ENCODE measurements around the gene RABGGTA. TPM values are rescaled to one million over a fixed set of nuclear protein-coding genes. Genes with fewer than 3 reads are reported as not detected.
"Not testable (repeated sequence)": the region's sequence is repeated elsewhere in the genome, so short reads cannot be mapped to it uniquely, and the experiment has no call there.

The RABGGTA gene
- polyA plus RNA-seq, 1 donor, result 15.0 TPM

DNA sequence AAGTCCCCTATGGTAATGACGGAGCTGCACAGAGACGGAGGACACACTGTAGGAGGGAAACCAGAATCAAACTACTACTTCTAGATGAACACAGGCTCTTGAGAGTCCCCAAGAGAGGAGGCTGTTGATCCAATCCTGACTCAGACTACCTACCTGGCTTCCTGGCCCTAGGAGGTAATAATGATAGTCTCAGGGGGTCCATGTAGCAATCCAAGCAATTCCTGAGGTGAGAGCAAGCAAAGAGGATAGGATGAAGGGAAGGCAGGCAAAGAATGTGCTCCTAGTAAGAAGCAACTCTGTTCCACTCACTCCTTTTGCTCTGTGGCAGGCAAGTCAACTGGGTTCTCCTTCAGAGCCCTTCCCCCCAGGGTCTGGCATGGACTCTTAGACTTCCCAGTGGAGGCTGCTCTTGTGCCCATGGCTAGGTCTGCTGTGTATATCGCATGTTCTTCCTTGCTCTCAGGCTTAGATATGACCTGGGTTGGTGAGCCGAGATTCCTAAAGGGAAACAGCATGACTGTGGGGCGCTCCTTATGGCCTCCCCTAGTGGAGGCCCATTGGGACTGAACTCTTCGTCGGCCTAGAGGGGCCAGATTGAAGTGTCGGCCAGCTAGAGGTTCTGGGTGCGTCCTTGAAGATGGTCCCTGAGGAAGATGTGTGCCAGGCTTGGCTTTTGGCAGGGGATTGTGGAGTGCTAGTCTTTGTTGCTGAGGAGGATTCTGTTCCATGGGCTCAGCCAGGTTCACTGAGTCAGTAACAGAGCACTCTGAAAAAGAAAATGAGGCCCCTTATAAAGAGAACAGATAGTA lies 31.1 kb downstream of the RABGGTA start:
- DNase-seq, result no peak

DNA sequence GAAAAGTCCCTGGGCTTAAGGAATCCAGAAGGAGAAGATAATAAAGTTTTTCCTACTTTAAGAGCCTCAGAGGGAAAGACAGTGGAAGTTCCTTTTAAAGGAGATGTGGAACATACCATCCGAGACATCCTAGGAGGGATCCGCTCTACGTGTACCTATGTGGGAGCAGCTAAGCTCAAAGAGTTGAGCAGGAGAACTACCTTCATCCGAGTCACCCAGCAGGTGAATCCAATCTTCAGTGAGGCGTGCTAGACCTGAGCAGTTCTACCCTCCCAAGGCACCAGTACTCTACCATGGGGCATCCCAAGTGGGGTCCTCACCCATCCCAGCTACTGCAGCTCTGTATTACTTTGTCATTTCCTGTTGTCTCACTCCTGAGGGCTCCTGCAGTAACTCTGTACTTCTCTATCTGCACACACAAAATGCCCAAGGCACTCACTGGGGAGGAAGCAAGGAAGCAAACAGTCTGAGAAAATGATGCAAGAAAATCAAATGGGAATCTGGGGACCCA lies 32.8 kb downstream of the RABGGTA start:
- no peak for DNase-seq

GRCh38 chr14:24238123-24238522 lies 33.3 kb downstream of the RABGGTA start:
- no peak for DNase-seq

DNA sequence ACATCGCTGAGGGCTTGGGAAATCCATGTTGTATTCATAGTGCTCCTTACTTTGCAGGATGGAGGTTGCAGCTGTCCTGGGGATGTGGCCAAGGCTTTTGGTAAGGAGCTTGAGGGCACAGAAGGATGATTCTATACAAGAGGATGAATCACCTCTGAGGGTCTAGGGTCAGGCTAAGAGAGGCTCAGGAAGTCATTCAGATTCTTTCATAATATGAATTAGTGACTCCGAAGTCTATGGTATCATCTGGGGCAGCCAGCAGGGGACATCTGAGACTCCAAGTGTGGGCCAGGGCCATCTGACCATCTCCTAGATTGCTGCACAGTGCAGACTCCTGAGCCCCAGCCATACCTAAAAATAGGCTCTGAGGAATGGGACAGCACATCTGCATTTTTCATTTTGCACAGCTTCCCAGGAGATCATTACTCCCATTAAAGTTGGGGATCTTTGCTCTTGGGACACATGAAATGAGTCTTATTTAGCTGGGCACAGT lies 33.9 kb downstream of the RABGGTA start:
- no peak for DNase-seq

DNA sequence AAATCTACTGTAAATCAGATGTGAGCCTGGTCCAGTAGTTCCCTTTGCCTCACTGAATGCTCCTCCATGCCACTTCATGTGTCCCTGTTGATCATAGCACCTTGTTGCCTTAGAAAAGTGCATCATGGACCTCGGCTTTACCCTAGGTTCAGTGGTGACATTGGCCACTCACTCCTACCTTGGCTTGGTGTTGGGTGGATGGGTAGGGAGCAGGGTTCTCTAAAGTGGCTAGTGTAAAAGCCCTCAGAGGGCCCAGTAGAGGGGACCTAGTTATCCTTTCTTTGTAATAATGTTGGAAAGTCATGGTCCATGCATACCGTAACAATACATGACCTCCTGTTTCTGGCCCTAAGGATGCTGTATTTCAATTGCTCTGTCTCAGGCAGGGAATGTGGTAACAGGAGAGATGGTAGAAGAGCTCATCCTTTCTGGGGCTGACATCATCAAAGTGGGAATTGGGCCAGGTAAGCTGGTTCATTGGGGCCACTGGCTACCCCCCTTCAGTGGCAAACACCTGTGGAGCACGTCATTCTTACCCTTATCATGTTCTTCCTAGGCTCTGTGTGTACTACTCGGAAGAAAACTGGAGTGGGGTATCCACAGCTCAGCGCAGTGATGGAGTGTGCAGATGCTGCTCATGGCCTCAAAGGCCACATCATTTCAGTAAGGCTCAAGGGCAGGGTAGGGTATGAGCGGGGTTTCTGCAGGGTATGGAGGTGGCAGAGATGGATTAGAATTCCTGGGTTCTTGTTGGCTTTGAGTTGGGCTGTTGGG lies 34.5 kb downstream of the RABGGTA start:
- no peak for DNase-seq

GRCh38 chr14:24235804-24236688 lies 35.4 kb downstream of the RABGGTA start:
- DNase-seq, result no peak

DNA sequence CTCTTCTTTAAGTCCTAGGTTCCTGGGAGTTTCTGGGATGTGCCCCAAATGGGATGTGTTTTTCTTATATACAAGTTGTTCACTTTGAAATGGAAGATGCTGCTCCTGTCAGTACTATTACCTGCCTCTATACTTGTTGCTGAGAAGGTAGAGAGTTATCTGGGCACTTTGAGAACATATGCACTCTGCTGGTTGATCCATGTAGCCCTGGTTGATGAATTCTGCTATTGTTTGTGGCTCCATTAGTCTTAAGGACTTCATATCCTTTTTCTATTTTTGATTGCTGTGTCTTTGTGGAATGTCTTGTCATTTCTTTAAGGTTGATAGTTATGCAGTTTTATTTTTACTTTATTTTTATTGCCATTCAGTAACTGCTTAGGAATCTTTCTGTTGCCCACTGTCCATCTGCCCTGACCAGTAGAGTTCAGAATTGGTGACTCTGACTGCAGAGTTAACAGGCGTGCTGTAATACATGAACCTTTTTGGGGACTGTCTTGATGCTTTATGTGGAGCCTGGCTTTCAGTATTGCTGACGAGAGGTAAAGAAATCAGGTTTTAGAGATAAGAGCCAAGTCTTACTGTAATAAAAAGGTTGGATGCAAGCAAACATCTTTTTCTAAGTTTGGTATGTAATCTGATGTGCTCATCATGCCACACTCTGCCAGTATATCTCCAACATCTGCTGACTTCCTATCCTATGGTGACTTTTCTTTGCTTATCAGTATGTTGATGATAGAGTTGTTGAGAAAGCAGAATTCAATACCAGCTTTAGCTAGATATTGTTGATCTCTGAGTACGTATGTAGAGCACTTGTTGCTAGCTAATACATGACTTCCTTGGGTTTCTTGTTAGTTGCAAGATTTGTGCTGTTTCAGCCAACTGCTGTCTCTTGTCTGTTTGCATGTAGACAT lies 37.0 kb downstream of the RABGGTA start:
- DNase-seq, result no peak

GRCh38 chr14:24233538-24233866 lies 37.9 kb downstream of the RABGGTA start:
- DNase-seq, result no peak

DNA sequence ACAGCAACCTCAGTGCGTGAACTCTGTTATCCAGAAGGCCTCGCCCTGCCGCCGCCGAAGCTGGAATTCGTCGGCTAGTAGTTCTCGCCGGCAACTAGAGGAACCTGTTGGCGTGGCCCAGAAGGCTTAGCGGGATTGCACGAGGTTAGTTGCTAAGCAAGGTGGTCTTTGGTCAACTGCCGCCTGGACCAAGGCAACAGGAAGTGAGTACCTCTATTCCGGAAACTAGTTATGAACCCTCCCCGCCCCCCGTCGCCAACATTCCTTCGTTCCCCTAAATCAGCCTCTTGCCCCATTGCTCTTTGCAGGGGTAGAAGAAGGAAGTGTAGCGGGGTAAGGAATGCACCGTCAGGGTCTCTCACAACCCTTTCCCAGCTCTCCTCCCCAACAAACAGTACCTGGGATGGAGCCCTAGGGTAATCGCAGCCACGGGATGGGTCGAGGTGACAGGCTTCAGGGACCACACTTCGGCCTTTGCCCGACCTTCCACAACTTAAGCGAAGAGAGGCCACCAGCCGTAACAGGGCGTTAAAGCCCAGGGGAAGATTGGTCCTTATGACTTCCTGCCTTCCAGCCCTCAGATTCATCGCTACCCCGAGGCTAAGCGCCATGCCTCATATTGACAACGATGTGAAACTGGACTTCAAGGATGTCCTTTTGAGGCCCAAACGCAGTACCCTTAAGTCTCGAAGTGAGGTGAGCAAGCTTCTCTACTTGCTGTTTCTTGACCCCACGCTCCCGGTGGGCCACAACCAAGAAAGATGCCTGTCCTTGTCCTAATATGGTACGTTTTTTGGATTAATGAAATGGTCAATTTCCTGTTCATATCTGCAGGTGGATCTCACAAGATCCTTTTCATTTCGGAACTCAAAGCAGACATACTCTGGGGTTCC lies 38.5 kb downstream of the RABGGTA start, which contains the start of gene GMPR2:
GMPR2 (plus strand) TSS at position 285 of the 893 bp plus-strand sequence; CDS start at position 610, 325 bp downstream.
- DNase-seq, result no peak

DNA sequence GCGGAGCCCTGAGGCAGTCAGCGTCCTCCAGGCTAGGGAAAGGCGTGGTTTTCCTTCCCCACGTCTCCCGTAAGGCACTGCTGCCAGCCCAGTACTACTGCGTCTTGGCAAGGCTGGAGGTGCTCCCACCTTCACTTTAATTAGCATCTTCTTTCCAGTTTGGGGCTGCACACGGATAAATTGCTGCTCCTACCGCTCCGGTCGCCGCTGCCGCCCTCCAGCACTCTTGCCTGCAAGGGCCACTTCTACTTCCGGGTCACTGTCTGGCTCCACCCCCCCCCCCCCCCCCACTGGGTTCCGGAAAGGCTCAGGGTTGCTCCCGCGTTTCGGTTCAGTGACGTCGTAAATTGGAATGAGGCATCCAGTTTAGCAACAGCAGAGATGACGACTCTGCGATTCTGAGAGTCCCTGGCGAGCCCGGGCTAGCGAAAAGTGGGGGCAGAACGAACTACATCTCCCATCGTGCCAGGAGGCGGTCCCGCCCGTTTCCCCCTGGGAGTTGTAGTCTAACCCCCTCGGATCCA lies 39.2 kb downstream of the RABGGTA start, which contains the start of gene NEDD8:
NEDD8 (minus strand) TSS at position 247 of the 524 bp plus-strand sequence; CDS start at position 147, 100 bp downstream.
- DNase-seq, result peak; percentile 91

- no peak for DNase-seq
Measured at GRCh38 chr14:24231263-24232120, 39.9 kb downstream of the RABGGTA start.

DNA sequence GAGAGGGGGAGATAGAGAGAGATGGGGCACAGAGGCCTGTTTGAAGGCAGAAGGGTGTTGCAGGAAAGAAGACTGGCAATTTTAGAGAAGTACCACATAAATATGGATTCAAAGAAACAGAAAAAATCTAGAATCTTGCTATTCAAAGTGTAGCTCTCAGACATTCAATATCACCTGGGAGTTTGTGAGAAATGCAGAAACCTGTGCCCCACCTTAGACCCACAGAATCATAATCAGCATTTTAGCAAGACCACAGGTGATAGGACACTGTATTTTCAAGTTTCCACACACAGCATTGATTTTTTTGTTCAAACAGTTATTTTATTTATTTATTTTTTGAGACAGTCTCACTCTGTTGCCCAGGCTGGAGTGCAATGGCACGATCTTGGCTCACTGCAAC lies 42.5 kb downstream of the RABGGTA start:
- no peak for DNase-seq

DNA sequence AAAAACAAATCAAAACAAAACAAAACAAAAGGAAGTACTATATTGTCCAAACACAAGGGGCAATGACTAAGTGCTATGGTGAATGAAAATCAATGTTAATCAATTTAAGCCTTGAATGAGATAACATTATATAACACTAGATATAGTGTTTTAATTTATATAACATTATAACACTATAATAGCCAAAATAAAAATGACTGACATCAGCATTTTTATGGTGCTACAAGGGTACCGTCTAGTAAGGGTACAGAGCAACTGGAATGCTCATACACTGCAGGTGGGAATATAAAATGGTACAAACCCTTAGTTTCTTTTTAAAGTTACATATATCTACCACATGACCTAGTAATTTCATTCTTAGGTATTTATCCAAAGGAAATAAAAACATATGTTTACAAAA lies 44.9 kb downstream of the RABGGTA start:
- no peak for DNase-seq

GRCh38 chr14:24224618-24225071 lies 46.8 kb downstream of the RABGGTA start:
- no peak for DNase-seq

- DNase-seq, result not testable (repeated sequence)
Measured at GRCh38 chr14:24222987-24223386, 48.4 kb downstream of the RABGGTA start.

DNA sequence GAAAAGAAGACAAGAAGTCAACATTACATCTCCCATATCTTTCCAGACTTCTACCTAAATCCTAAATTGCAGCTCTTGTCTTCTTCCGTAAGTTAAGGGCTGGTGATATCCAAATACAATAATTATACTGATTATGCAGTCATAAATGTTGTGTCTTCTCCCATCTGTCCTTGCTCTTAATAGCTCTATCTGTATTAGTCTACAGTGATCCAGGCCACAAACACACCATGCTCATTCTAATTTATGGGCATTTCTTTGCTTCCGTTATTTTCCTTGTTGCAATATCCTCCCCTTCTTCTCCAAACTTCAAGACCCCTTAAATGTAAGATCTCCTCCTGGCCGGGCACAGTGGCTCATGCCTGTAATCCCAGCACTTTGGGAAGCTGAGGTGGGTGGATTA lies 51.9 kb downstream of the RABGGTA start:
- DNase-seq, result no peak

- DNase-seq, result no peak
Measured at GRCh38 chr14:24219080-24219479, 52.3 kb downstream of the RABGGTA start.

GRCh38 chr14:24216876-24217275 lies 54.5 kb downstream of the RABGGTA start:
- DNase-seq, result not testable (repeated sequence)

DNA sequence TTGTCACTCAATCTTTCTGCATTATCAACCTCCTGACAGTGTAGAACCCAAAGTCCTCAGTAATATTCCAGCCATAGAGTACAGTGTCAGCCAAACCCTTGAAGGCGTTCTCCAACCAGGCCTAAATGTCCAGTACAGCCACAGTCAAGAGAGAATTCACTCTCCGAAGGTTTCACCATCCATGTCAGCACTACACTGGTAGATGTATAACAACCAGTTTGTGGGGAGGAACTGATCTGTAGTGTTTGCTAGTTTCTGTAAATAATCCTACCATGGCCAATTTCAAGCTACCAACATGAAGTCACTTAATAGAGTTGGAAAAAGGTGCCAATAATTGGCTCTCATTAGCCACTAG lies 55.1 kb downstream of the RABGGTA start:
- no peak for DNase-seq

Data from hindlimb muscle (tissue), 1 donor.